Peyer's patch (tissue), 4 donors: ENCODE data around the gene KCNE1. TPM values are rescaled to one million over a fixed set of nuclear protein-coding genes. Genes with fewer than 3 reads are reported as not detected.

ENCODE experiments used
- small RNA-seq, 2 donors: library from RNA; depleted of rRNA; stranded (forward); fragments of <200 nt; gene quantifications; one replicate each; pipeline ENCODE3, GENCODE V24; 2016
- total RNA-seq, 4 donors: library from RNA; depleted of rRNA; stranded (reverse); fragments of >200 nt; gene quantifications; one replicate each; pipeline ENCODE4 v1.1.0, GENCODE V29; 2016

The KCNE1 gene
- total RNA-seq, 4 donors from 2014 or later, result 0.70 to 3.8 (median 1.7) TPM

Small RNA genes lying within 50 kb of the gene (small RNA-seq; reads per million reads assigned to genes)
- gene RF00614, result 0 reads per million in 2 donors

Other genes starting within 250 kb of the KCNE1 start
- gene KCNE2, start 148.2 kb downstream of the KCNE1 start, total RNA-seq, result not detected
- 10 to 100 TPM in 1 of 4 donors, 1 to 10 TPM in 3; 3.4 to 14.0 (median 6.3) TPM for gene SMIM11, start 136.7 kb downstream of the KCNE1 start, total RNA-seq
- not detected for gene SMIM34, start 88.3 kb downstream of the KCNE1 start, total RNA-seq
- 10 to 100 TPM; 20.5 to 50.3 (median 26.2) TPM for gene RCAN1, start 102.9 kb upstream of the KCNE1 start, total RNA-seq
- 1 to 10 TPM in 2 of 4 donors, under 1 TPM in 2; 0.66 to 3.5 (median 2.0) TPM for gene CLIC6, start 156.8 kb upstream of the KCNE1 start, total RNA-seq